RWPE1 (cell line): ENCODE results near the gene SEMA5A.

Experiments used
- CTCF ChIA-PET: fragments of 350-600 bp; sonication (Branson Sonifier 250); formaldehyde crosslinking; extraction: SDS; loops from one replicate; lab custom pipeline; 2021; lab: Yijun Ruan, JAX
- POLR2A ChIA-PET: fragments of 400-600 bp; formaldehyde crosslinking; extraction: SDS; loops from one replicate; lab custom pipeline; 2020; ENCODE audit warnings: antibody characterized with exemption; ENCODE audit not compliant: low non-redundant PET; lab: Yijun Ruan, JAX
- DNase-seq: peaks from one replicate; pipeline ENCODE4 v3.0.0; 2012; ENCODE audit warnings: low spot score
- H3K27ac ChIP-seq: fragments of 450-650 bp; 2 replicates; pipeline ENCODE4 v1.5.1; 2017
- TF ChIP-seq, protein P1 (sequence below): fragments of 450-650 bp; conservative IDR thresholded peaks from 2 replicates; pipeline ENCODE4 v1.5.1; 2017; ENCODE audit warnings: low read depth, mild to moderate bottlenecking

The SEMA5A gene

DNA sequence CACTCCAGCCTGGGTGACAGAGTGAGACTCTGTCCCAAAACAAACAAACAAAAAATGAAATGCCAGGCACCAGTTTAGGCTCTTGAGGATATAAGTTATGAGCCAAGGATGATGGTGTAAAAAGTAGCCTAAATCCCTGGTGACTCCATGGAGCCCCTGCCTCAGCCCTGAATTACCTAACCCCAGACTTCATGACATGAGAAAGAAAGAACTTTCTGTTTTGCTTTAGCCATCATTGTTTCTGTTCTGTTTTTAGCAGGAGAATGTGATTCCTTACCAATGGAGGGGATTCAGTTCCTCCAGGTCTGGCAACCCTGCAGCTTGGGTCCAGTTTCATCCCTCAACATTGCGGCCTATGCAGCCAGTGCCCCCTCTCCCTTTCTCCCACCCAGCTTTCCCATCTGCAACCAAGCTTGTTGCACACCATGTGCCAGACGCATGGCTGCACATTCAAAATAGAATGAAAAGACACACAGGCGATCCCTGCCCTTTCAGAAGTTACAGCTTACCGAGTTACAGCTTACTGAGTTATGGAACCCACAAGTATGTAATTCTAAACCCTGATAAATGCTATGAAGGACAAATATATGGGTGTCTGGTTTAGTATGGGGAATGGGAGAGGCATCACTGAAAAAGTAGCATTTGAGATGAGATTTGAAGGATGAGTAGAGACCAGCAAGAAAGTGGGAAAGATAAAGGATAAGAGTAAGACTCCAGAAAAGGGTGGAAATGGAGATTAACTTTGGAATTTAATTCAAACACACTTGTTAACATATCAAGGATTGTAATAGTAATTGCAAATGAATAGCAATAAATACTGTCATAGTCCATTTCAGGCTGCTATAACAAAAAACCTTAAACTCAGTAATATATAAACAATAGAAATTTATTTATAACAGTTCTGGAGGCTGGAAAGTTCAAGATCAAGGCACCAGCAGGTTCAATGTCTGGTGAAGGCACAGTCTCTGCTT, 6.0 kb upstream of the SEMA5A start:
- POLR2A ChIA-PET, result no interaction called here
- no peak overlapping the region for H3K27ac ChIP-seq
- TF ChIP-seq, protein P1, sequence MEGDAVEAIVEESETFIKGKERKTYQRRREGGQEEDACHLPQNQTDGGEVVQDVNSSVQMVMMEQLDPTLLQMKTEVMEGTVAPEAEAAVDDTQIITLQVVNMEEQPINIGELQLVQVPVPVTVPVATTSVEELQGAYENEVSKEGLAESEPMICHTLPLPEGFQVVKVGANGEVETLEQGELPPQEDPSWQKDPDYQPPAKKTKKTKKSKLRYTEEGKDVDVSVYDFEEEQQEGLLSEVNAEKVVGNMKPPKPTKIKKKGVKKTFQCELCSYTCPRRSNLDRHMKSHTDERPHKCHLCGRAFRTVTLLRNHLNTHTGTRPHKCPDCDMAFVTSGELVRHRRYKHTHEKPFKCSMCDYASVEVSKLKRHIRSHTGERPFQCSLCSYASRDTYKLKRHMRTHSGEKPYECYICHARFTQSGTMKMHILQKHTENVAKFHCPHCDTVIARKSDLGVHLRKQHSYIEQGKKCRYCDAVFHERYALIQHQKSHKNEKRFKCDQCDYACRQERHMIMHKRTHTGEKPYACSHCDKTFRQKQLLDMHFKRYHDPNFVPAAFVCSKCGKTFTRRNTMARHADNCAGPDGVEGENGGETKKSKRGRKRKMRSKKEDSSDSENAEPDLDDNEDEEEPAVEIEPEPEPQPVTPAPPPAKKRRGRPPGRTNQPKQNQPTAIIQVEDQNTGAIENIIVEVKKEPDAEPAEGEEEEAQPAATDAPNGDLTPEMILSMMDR, result no peak
- CTCF ChIA-PET, result no interaction called here
- no peak for DNase-seq

DNA sequence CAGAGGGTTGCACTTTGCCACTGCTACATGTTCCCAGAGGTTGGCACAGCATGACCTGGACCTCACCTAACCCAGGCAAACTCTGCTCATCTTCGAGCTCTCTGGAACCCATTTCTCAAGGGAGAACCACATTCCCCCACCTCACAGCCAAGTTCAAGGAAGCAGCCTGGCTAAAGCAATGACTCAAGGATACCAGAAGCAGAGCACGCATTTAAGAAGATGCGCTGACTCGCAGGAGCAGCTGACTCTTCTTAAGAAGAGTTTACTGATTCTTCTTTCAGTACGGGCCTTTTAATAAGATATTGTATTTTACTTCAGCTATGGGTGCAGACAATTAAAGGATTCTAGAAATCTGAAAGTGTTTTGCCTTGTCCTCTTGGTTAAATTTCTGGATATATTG, 4.1 kb upstream of the SEMA5A start:
- TF ChIP-seq, protein P1, result no peak
- ChIA-PET POLR2A (no interaction called here), CTCF (no interaction called here)
- no peak overlapping the region for H3K27ac ChIP-seq
- no peak for DNase-seq

DNA sequence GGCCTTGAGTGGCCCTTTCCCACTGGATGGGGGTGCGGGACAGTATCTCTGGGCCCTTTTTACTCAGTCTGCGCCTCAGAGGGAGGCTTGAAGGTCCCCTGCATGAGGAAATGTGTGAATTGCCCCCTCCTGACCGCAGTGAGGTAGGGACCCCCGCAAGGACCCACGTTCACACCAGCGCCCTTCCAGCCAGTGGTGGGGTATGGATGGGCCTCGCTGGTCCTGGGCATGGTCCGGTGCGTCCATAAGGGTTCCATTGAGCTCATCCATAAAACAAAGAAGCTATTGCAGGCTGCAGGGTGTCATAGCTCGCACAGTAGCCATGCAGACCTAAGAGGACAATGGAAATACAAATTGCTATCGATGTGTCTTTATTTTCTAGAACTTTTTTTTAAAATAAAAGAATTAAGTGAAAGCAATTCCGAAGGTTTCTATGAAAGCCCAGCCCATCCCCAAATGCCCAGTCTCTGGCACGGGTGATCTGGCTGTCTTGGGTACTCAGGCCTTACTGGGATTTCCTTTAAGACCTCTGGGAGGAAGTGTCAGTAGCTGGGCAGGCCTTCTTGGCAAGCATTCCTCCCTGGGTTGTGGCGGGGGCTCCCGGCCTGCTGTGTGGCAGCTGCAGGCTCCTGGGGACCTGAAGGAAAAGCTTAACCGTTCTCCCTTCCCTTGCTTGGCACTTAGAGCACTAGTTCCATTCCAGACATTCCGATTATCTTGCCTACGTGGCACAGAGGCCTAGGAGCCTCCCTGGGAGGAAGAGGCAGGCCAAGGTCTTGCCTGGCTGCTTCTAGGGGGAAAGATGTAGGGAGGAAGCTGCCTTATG, 1.5 kb upstream of the SEMA5A start:
- TF ChIP-seq, protein P1, result no peak
- peak overlapping the region; percentile 75 for H3K27ac ChIP-seq
- CTCF ChIA-PET, result interaction anchor here (0.8 kb wide), 1 partner anchor 35 kb away, joined by 5 read pairs; no protein-coding TSS in a partner anchor
- POLR2A ChIA-PET, result no interaction called here
- DNase-seq, result no peak

DNA sequence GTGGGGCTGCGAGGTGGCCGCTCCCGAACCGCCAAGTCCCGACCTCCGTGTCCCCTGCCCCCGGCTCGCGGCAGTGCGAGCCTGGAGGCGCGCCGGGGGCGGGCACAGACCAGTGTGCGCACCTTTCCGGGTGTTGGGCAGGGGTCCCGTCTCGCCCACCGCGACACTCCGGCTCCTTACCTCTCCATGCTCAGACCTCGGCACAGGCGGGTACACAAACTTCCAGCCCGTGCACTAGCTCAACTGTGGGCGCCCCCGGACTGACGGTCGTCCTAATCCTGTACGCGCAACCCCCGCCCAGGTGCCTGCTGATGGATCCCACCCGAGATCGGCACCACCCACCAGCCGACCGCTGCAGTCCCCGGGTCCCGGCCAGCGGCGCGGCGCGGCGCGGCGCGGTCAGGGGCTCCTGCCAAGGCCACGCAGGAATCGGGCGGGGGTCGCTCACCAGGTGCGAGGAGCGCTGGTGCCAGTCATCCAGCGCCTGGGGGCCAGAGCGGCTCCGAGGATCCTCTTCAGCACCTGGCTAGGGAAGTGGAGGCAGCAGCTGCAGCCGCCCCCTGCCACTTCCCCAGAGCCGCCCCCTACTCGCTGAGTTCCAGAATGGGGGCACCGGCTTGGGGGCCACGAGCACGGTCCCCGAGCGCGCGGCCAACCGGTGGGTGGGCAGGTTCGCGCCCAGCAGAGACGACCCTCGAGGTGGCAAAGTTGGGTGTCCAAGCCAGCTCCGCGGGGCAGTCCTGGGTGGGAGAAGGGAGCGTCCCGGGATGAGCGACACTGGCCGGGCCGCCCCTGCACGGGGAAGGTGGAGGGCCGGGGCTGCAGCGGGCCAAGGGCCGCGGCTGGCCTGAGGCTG, 511 bp downstream of the SEMA5A start:
- TF ChIP-seq, protein P1, result no peak
- DNase-seq, result no peak
- CTCF ChIA-PET, result interaction anchor here (0.6 to 0.7 kb wide), 3 partner anchors 33 to 296 kb away, joined by 3 read pairs; no protein-coding TSS in a partner anchor
- peak overlapping the region; percentile 75; the same call in 1 of the 2 replicates for H3K27ac ChIP-seq
- POLR2A ChIA-PET, result no interaction called here

DNA sequence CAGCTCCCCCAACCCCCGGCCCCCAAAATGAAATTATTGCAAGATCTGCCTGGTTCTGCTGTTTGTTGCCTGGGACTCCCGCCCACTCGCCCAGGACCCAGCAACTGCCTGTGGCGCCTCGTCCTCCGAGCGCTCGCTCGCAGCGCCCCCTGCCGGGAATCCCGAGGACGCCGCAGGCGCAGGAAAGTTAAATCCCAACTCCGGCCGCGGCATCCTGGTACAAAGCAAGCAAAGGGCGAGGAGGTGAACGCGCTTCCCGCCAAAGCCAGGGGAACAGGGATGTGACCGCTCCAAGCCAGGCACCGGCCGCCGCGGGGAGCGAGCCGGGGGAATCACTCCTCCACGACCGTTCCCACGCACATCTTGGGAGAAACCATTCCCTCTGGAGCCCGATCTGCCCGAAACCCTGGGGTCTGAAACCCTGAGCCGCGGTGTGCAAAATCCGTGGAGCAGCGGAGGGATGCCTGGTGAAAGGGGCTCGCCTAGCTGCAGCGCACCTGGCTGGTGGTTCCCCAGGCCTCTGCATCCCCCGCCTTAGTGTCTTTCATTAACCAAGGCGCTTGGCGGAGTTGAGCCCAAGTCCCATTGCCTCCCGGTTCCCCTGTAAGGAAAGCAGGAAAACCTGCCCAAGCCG, 1.3 kb downstream of the SEMA5A start:
- H3K27ac ChIP-seq, result no peak overlapping the region
- TF ChIP-seq, protein P1, result peak; percentile 98
- DNase-seq, result peak; percentile 58
- POLR2A ChIA-PET, result no interaction called here
- CTCF ChIA-PET, result interaction anchor here (0.6 to 1.0 kb wide), 7 partner anchors 29 to 678 kb away, joined by 3 to 4 read pairs (median 3); no protein-coding TSS in a partner anchor
